Activated CD4-positive, CD25-positive, alpha-beta regulatory T cell (primary cell): ENCODE results near the gene LRRK1.

Source experiments
- DNase-seq, 4 experiments: peaks; one replicate each; lab custom pipeline; 2025; lab: John Stamatoyannopoulos, UW

Gene LRRK1

DNA sequence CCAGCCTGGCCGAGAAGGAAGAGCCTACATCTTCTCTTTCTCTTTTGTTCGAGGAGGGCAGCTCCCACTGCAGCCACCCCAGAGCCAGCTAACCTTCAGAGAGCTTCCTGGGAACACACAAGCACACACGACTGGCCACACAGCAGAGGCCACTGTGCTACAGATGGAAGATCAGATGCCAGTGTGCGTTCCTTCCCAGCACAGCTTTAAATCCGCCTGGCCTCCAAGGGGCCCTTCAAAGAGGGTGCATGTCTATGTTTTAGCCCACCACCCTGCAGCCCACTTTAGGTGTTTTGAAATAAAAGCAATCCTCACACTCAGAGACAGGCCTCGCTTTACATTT, 27.2 kb upstream of the LRRK1 start:
- no peak for DNase-seq

DNA sequence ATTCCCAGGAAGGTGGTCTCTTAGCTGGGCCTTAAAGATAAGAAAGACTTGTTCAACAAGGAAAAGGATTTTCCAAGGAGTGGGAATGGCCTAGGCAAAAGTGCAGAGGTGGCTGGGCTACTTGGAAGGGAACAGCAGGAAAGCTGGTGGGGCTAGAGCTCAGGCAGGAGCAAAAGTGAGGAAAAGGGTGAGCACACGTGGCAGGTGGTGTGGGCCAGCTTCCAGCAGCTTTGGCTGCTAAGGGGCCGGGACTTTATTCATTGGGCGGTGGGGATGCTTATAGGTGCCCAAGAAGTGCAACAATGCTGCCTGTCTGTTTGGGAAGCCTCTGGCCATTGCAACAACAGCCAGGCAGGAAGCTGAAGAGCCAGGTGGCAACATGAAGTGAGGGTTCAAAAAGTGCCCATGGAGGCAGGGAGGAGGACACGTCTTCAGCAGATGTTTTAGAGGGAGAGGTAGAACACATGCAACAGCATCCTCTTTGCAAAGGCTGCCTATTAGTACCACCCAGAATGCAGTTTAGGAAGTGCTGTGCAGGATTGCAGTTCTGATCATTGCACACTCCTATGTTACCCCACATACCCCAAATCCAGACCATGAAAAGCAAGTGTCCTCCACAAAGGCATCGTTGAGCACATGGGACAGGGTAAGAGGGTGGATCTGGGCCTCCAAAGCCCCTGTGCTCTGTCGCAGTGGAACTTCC, 25.7 kb upstream of the LRRK1 start:
- no peak for DNase-seq

DNA sequence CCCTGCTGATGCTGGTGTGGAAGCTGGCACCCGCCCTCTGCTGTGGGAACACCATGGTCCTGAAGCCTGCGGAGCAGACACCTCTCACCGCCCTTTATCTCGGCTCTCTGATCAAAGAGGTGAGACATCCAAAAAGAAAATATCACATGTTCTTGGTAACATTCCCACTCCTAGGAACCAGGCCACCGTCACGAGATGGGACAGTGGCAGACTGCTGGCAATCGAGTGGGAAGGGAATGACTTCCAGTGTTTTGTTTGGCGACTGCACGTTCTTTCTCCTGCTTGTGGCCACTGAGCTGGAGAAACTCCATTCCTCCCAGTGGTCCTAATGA, 25.2 kb upstream of the LRRK1 start:
- DNase-seq, result no peak

DNA sequence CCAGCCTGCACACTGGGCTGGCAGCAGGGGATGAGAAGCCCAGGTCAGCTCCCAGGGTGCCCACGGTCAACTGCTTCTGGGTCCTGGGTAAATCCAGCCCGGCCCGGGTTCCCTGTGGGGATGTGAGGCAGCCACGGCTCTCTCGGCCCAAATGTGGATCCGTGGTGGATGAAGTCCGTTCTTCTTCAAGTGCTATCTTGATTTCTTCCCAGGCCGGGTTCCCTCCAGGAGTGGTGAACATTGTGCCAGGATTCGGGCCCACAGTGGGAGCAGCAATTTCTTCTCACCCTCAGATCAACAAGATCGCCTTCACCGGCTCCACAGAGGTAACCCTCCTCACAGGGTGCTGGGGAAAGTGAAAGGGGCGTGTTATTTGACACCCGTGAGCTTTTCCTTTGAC, 23.4 kb upstream of the LRRK1 start:
- no peak for DNase-seq

DNA sequence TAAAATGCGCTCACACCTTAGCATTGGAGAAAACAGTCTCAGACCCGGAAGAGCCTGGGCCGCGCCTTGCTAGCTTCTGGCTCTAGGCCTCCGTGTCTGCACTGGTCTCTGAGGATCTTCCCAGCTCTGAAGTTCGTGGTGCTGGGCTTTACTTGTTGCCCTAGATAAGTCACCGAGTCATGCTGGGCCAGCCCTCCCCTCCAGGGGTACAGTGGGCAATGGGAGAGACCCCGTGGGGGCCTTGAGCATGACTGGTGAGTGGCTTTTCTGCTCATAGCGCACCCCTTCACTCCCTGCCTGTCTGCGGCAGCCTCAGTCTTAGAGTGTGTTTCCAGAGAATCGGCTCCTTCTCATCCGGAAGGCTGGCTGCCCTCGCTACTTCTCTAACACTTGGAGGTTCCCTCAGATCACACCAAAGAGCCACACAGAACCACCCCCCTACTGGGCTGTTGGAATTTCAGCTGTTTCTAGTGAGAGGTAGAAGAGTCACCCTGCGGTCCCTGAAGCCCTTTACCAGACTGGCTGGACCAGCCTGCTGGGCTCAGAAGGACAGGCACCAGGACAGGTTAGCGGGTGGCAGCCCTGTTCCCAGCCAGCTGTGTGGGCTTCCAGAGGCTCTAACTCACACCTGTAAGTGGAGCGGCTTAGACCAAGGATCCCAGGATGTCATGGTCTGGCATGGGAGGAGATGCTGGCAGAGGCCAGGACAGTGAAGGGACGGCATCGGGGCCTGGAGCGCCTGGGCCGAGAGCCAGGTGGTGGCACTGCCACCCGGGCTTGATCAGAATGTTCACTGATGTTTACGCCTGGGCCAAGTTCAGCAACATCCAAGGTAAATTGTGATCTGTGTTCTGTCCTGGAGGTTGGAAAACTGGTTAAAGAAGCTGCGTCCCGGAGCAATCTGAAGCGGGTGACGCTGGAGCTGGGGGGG, 21.7 kb upstream of the LRRK1 start:
- no peak for DNase-seq

DNA sequence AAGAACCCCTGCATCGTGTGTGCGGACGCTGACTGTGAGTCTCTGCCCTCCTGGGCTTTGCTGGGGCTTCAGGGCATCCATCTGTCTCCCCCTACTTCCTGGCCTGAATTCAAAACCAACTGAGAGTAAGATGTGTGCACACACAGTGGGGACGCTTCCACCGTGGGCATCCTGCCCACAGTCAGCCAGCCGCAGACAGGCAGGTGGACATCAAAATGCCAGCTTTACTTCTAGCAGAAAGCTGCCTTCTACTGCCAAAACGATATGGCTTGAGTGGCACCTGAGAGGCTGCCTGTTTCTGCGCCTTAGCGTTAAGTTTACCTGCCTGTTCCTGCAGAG, 21.0 kb upstream of the LRRK1 start:
- DNase-seq, result no peak

DNA sequence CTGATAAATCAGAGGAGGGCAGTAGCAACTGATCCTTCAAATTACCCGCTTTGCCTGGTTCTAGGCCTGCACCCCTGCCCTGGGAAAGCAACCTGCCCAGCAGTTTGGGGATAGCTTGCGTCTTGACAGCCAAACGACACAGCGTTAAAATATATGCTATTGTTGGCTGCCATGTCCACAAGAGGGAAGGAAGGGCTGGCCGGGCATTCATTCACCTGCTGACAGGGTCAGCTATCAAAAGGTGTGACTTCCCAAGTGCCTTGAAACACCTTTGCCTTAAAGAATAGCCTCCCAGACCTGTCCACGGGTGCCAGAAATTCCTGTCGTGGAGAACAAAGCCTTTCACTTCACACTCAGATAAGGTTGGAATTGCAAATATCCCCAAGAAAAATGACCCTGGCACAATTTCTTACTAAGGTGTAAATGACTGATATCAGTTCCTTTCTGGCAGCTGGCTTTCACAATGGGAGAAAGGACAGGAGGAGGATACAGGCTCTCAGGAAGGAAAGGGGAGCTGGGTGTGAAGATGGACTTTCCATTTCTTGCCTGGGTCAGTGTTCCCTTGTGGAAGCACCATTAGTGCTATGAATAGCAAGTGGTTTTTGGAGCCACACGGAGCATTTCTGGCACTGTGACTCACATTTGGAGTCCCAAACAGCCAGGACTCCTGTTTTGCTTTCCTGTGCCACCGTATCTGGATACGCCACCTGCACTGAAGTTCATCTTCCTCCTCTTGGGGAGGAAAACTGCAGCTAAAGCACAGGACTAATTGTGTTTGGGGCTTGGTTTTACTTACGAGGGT, 20.3 kb upstream of the LRRK1 start:
- DNase-seq, result no peak

DNA sequence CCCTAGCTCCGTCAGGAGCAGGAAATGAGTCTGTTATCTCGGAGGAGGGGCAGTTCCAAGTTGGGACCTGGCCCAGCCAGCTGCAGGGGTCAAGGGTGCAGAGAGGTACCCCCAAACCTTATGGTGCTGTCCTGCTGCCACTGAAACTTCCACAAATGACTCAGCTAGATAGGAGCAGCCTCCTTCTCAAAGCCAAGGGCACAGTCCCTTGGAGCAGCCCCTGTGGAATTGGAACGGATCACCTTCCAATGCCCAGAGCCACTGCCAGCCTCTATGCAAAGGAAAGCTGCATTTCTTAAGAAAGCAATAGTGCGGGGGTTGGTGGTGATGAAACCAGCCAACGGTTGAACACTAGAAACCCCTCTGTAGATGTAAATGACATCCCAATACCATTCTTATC, 19.6 kb upstream of the LRRK1 start:
- DNase-seq, result no peak

DNA sequence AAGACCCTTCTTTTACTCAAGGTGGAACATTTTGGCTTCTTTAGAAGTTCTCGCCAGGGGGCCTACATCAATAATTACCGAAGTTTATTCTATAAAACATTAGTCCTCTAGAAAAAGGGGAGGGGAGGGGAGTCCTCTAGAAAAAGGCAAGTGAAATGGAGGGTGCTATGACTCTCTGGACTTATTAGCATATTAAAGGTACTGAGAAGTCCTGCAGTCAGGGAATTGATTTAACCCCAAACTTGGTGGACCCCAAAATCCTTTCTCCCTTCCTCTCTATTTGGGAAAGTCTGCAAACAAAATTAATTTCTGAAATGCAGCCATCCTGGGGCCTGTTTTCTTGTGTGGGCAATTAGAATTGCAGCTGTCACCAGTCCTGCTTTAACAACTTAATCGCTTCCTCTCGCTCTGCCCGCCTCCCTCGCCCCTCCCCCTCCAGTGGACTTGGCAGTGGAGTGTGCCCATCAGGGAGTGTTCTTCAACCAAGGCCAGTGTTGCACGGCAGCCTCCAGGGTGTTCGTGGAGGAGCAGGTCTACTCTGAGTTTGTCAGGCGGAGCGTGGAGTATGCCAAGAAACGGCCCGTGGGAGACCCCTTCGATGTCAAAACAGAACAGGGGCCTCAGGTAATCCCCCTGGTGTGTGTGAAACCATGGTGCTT, 18.9 kb upstream of the LRRK1 start:
- no peak for DNase-seq

DNA sequence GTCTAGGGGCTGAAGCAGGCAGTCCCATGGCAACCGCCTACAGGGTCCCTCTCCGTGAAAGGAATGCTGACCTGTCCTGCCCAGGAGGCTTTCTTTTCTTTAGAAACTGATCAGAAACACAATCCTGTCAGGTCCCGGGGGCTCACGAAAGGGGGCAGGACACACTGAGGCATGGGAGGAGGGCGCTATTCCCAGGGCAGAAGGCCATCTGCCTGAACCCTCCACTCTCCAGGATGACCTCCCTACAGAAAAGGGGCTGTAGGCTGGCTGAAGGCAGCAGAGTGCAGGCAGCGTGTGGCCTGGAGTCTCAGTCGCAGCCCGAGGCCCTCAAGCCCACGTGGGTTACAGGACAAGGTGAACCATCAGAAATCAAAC, 18.4 kb upstream of the LRRK1 start:
- DNase-seq, result no peak

DNA sequence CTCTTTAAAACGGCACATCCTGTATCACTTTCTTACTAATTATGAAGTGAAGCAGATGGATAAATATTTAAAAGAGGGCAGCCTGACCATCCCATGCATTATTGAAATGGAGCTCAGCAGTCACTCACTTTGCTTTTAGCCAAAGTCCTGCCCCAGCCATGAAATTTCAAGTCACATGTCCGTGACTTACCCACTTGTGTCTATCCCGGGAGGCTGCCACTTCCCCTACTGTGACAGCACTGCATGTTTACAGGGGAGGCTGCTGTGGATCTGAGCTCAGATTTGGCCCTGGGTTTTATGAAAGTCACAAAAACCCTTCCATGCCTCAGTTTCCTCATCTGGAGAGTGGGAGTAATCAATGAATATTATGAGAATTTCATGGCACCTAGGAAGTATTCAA, 17.9 kb upstream of the LRRK1 start:
- DNase-seq, result no peak

DNA sequence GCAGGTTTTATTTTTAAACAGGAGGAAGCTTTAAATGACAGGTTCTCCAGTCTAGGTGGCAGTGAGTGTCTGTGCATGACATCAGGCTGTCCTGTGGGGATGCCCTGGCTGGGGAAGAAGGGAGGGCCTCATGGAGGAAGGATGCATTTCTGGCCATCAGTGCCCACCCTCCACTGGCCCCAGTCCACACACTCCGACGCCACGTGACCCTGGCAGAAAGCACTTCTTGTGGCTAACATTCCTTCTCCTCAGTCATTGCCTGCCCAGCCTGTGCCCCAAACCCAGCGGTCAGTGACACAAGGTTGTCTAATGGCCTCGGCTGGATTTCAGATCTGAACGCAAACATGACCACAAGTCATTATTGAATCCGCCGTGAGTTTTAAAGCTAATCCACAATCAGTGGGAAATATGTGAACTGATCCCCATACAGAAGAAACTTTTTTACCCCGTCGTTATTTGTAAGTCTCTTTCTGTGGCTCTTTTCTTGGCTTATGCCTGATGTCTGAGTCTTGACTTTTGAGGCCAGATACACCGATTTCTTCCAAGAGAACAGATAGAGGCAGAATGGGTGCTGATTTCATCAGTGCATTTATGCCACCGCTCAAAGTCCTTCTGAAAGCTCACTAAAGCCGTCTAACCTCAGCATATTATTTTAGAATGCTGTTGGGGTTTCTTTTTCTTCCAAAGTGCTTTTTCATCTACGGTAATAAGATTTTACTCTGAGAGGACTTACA, 17.3 kb upstream of the LRRK1 start:
- DNase-seq, result no peak

DNA sequence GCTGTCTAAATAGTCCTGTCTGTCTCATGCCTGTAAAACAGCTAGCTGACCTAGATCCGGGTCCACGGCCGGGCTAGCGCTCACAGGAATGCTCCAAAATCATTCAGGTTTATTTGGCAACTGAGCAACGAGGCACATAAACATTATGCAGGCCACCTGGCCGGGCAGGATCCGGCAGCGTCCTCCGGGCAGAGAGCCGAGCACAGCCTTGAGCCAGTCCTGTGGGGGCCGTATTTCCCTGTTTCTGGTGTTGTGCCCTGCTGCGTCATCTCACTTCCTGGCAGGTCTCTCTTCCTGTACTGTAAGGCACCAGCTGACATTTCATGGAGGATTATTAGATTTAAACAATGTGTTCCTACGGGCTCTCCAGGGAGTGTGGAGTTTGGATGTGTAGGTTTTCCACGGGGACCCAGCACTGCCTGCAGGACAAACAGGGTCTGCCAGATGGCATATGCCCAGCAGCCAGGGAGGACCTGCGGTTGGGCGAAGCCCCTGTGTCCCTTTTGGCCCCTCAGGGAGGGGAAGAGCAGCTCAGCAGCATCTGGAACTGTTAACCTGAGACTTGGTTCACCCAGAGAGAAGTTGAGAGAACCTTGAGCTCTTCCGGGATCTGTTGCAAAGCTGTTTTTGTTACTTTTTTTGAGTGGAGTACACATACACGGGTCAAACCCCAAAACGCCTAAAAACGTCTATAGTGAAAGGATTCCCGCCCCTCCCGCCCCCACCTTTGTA, 16.6 kb upstream of the LRRK1 start:
- no peak for DNase-seq

DNA sequence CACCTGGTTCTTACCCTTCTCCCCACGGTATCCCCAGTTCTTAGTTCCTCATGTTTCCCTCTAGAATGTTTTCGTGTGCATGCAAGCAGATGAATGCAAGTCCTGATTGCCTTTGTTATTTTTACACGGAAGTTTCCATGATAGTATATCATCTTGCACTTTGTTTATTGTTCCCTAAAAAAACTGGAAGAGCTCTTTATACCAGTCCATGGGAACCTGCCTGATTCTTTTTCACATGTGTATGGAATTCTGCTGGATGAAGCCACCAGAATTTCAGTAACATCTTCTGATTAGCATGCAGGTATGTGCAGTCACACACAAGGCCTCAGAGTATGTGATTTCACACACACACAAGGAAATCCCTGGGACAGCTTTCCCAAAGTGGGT, 16.0 kb upstream of the LRRK1 start:
- no peak for DNase-seq

DNA sequence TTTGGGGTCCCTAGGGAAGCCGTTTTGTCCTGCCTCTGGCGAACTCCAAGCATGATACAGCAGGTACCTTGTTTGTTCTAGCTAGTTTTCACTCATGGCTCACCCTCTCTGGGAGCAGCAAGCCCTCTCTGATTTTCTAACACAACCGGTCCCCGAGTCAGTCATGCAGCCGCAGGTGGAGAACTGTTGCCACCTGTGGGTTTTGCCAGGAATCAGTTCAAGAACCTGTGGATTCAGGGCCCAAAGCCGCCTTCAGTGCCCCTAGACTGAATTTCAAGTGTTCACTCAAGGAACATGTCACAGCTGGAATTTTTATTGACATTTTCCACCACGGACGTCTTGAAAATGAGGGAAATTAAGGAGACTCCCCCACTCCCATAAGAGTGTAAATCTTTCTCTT, 13.3 kb upstream of the LRRK1 start:
- DNase-seq, result no peak

DNA sequence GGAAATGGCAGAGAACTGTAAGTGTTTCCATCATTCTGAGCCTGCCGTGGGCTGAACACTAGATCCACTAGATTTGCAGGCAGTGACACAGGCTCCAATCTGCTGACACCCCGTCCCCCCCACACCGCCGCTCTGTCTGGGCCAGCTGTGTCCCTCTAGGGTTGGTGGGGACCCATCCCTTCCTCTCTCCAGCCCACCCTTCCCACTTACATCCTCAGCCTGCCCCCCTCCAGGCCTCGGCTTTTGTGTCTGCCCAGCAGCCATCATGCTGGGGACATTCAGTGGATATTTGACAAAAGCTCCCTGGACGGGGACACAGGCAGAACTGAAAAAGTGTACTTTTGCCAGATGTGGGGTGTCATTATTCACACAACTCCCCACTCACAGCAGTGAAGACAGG, 10.7 kb upstream of the LRRK1 start:
- no peak for DNase-seq

DNA sequence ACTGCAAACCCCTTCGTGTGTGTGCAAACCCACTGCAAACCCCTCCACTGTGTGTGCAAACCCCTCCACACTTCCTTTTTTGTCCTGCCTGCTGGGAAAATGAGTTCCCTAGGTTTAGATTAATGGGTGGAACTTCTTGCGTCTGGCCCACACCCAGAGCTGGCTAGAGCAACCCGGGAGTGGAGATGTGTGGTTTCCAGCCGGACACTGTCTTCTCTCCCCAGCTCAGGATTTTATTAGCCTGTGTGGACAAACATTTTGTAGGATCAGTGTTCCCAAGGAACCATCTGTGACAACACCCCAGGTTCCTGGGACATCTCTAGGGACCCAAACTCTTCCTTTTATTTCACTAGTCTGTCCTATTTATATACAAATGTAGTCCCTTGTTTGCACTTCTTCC, 9.6 kb upstream of the LRRK1 start:
- DNase-seq, result no peak

DNA sequence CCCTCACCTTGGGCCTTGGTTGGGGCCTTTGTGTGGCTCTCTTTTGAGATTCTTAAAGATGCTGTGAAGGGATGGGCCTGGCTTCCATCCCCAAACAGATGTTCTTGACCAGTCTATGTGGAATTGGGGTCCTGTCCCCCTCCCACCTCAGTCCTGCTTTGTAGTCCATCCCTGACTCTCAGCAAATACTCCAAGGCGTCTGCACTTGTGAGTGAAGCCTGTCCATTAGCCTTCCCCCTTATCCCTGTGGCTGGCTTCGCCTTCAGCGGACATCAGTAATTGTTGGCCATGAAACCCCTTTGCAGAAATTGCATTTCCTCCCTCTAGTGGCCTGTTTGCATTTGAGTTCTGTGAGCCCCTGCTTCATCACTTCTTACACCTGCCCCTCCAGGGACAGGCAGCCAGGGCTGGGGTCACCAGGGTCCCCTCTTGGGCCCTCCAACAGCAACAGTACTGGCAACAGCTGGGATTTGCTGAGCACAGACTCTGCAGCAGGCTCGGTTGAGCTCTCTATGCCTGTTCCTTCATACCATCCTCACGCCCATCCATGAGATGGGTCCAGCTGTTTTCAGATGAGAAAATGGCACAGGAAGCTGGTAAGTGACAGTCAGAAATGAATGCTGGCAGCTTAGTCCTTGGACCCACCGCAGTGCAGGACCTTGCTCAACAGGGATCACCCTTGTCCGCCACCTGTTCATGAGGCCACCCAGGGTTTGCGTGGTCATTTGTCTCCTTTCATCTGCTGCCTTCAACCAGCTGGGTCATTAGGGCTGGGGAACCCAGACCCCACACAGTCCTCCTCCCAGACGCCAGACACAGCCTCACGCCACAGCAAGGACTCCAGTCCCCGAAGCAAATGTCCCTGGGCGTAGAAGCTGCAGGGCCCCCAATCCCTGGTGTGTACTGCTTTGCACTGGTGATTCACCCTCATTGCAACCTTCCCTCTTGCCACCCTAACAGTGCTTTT, 8.9 kb upstream of the LRRK1 start:
- DNase-seq, result no peak

DNA sequence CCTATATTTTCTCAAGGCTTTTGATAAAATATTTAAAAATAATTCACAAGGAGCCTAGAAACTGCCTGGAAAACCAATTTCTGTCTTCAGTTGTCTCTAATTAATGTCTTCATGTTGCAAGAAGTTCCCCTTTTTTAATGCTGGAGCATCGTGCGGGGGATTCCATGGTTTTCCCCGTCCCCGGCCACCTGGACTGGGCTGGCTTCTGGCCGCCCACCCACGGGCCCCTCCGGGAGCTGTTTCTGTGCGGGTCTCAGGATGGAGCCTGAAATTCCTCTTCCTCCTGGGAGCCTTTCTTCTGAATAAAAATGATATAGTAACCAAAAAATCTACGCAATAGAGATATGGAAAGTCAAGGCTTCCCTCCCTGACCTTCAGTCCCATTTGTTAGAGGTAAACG, 8.1 kb upstream of the LRRK1 start:
- no peak for DNase-seq

DNA sequence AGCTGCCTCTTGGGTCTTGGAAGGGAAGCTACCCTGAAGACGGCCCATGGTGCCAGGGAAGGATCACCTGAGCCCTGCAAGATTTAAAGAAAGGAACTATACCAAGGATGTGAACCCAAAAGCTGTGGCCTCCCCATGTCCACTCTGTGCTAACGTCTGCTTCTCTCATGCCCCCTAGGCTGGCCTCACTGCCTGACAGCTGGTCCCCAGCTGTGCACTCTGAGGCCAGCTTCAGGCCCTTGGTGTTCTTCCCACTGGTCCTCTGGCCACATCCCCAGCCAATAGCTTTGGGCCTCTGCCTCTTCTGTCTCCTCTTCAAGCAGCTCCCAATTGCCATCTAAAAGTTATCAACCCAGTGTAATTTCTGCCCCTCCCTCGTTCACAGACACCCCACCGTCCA, 5.2 kb upstream of the LRRK1 start:
- no peak for DNase-seq
